Measurements from ENCODE around the gene SEC16A.
"Not testable (repeated sequence)": the region's sequence is repeated elsewhere in the genome, so short reads cannot be mapped to it uniquely, and the experiment has no call there.

The SEC16A gene

DNA sequence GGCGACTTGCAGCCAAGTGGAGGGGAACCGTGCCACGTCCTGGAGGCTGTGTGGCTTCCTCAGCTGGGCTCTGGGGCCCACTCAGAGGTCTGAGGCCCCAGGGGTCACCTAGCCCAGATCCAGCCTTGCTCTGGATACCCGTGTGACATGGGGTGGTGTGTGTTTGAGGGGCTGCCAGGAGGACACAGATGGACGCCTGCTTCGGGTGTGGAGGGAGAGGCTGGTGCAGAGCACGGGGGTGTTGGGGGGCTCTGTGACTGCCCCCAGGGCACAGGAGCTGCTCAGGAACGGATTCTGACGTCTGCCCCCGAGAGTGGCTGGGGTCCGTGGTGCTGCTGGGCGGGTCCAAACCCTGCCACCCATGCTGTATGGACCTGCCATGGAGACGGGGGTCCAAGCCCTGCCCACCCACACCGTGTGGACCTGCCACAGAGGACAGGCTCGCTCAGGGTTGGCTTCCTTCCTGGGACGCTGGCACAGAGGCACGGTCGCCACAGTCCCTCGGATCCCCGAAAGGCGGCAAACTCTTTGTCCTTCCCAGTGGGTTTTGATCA is 53.7 kb downstream of the SEC16A start:
- DNase-seq: no peak

DNA sequence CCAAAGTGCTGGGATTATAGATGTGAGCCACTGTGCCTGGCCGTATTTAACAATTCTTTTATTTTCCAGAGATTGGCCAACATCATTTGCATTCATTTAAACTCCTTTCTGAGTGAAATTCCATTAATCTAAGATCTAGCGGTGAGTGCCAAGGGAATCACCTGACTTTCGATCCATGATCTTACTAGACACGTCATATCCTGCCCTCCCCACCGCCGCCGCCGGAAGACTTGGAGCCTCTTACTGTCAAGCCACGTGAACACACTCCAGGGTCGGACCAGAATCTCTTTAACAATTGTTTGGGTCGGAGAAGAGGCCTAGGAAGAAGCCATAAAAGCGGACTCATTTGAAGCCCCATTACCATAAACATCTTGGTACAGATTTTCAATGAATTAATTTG is 56.1 kb downstream of the SEC16A start:
- no peak for DNase-seq

DNA sequence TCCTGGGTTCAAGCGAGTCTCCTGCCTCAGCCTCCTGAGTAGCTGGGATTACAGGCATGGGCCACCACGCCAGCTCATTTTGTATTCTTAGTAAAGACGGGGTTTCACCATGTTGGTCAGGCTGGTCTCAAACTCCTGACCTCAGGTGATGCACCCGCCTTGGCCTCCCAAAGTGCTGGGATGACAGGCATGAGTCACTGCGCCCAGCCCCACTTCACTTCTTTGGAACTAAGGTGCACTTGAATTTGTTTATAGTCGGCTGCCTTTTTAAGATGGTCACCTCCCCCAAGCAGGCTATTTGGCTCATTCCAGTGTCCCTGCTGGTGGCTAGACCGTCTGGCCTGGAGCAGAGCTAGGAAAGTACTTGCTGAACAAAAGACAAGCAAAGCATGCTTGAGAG is 57.5 kb downstream of the SEC16A start:
- DNase-seq: not testable (repeated sequence)

DNA sequence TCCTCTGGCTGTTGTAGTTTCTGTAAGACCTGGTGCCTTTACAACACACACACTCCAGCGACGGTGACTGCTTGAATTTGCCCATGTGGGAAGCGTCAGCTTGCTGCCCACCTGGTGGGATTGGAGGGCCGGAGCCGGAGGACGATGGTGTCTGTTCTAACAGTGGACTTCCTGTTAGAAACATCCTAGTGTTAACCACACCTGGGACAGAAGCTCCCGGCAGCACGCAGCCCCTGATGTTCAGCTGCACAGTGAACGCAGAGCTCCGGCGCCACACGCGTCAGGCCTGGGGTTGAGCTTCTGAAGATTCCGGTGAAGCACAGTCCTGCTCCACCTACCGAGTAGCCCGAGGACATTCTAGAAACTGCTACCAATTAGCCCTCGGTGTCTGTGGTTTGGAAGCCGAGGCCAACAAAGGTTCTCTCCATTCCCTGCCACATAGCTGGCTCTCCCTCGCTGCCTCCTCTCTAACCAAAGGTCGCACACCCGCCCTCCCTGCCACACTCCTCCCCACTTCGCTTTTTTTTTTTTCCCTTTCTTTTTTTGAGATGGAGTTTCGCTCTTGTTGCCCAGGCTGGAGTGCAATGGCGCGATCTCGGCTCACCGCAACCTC is 58.0 kb downstream of the SEC16A start:
- DNase-seq: no peak

DNA sequence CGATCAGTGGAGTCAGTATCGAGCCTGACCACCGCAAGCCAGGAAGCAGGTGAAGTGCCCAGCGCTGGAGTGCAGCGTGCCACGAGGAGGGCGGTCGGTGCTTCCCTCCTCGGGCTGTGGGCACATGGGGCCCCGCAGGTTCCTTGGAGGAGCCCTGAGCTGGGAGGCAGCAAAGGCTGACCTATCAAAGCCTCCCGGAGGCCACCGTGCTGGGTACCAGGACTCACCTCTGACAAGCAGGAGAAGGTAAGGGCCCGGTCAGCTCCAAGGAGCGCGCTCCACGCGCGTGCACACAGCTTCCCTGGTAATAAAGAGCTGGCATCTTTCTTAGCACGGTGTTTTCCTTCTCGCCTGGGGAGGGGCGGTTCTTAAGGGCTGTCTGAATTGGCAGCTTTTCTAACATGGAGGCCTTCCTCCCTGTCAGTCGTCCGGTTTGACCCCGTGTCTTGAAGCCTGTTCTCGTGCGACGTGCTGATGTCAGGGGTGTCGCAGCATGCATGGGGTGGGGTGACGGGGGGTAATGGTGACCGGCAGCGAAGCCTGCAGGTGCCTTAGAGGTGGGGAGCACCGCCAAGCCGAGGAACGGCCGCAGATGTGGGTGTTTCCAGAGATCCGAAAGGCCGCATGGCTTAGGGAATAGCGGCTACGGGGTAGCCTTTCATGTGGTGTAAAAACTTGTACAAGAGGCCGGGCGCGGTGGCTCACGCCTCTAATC is 59.3 kb downstream of the SEC16A start:
- DNase-seq: no peak

DNA sequence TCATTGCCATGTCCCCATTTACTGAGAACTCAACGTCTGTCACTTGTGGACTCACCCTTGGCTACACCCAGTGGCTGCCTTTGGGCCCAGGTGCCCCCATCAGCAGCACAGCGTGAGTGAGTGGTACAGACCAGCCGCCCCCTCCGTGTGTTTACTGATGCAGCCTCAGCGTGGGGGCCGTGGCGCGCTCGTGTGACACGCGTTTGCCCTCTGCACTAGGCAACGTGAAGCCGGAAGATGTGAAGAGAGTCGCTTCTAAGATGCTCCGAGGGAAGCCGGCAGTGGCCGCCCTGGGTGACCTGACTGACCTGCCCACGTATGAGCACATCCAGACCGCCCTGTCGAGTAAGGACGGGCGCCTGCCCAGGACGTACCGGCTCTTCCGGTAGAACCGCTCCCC is 60.0 kb downstream of the SEC16A start:
- DNase-seq: no peak

DNA sequence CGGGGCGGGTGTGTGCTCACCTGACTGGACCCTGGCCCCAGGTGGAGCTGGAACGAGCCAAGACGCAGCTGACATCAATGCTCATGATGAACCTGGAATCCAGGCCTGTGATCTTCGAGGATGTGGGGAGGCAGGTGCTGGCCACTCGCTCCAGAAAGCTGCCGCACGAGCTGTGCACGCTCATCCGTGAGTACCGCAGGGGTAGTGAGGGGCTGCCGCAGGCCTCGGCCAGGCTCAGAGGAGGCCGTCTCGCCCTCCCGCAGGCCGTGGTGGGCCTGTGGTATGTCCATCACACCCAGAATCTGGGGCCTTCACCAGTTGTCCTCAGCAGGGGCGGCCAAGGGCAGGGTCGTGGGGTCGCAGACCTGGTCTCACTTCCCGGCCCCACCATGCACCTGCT is 61.0 kb downstream of the SEC16A start:
- DNase-seq: no peak

DNA sequence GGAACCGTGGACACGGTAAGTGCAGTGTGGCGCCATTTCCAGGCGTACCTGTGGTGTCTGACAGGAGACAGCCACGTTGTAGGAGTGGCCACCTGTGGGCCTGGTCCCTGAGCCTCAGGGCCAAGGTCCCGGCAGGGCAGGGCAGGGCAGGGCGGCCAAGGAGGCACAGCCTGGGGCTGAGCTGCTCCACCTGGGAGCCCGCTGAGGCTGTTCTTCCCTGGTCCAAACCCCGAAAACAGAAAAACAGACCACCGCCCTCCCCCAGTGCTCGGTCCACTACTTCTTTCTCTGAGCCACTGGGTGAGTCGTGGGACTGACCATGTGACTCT is 63.8 kb downstream of the SEC16A start:
- DNase-seq: no peak

DNA sequence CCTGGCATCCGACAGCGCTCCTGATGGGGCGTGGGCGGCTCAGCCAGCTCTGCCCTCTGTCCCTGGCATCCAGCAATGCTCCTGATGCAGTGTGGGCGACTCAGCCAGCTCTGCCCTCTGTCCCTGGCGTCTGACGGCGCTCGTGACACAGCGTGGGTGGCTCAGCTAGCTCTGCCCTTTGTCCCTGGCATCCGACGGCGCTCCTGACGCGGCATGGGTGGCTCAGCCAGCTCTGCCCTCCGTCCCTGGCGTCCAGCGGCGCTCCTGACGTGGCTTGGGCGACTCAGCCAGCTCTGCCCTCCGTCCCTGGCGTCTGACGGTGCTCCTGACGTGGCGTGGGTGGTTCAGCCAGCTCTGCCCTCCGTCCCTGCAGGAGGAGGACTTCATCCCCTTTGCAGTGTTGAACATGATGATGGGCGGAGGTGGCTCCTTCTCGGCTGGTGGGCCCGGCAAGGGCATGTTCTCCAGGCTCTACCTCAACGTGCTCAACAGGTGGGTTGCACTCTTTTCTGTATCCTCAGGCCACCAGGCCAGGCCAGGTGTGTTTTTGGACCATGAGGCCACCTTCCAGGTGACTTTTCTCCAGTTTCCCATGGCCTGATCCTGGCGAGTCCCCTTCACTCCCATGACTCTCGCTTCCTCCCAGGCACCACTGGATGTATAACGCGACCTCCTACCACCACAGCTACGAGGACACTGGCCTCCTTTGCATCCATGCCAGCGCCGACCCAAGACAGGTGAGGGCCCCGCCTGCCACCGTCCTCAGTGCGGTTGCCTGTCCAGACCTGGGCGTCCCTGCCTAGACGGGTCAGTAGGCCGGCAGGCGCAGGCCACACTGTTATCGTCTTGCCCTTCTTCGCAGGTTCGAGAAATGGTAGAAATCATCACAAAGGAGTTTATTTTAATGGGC is 64.4 kb downstream of the SEC16A start:
- DNase-seq: no peak

DNA sequence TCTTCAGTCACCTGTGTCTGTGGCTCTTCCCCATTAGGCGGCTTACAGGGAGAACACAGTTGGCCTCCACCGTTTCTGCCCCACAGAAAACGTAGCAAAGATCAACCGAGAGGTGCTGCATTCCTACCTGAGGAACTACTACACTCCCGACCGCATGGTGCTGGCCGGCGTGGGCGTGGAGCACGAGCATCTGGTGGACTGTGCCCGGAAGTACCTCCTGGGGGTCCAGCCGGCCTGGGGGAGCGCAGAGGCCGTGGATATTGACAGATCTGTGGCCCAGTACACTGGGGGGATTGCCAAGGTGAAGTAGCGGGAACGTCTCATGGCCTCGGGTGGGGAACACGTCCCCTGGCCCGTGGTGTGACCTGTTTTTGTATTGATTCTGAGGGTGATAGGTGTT is 65.9 kb downstream of the SEC16A start:
- DNase-seq: no peak

DNA sequence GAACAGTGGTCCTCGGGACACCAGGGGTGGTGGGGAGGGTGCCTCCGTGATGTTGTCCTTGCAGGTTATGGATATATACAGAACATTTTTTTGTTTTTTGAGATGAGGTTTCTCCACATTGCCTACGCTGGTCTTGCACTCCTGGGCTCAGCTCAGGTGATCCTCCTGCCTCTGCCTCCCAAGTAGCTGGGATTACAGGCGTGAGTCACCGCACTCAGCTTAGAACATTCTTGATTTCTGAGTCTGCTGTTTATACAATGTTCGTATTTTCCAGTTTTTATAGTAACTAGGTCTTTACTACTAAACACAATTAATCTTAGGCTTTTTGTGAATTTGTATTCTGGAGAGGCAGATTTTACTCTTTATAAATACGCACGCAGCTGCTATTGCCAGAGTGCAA is 66.4 kb downstream of the SEC16A start:
- no peak for DNase-seq

DNA sequence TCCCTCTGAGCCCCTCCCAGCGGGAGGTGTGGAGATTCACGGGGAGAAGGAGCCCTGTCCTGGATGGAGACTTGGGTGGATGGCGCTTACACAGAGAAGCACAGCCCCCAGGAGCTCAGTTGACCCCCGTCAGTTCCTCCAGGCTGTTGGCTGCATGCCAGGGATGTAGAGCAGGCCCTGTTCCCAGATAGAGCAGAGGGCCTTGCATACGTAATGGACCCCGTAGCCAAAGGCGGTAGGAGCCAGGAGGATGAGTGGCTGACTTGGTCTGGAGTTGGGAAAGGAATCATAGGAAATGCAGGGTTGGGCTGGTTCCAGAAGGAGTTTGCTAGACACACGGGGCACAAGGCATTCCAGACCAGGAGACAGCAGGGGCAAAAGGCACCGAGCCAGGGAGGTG is 69.9 kb downstream of the SEC16A start:
- DNase-seq: peak in 9 of 56 donors; percentile 8 to 39 (median 18)

DNA sequence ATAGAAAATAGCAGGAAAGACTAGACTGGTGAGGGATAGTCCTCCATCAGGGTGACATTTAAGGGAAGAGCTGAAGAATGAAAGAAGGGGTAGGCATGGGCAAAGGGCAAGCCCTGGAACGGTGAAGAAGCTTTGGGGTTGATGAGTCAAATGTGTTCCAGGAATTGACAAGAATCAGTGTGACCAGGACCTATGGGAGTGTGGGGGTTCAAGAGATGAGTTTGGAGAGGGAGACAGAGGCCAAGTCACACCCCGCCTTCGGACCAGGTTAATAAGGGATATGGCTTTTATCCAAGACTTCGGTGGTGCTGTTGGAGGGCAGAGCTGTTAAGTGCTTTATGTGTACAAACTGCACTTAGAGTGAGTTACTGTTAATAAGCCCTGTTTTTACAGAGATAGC is 71.5 kb downstream of the SEC16A start:
- DNase-seq: no peak

DNA sequence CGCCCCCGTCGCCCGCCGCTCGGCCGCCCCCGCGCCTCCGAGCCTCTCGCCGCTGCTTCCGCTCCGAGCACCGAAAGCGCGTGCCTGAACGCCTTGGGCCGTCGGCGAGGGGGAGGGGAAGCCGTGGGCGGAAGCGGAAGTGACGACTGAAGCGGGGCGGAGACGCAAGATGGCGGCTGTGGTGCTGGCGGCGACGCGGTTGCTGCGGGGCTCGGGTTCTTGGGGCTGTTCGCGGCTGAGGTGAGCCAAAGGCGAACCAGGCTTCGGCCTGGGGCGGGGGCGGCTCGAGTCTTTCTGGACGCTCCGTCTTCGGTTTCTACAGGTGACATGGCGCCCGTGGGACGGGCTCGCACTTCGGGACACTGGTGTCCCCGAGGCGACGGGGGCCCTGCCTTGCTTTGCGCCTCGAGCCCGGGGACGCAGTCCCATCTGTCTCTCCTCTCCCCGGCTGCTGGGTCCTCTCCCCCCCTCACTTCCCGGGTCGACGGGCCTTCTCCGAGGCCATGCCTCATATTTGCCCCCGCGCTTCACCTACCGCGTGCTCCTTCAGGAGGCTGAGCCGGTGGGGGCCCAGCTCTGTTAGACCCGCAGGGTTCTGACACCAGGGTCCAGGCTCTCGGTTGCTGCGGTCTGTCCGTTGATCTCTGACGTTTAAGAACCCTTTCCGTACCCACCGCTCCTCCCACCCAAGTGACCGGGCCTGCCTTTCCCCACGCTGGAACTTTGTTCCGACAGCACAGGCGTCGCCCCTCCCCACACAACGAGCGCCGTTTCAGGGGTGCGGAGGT is 72.1 kb downstream of the SEC16A start, which contains the start of the genes ENTR1 and PMPCA:
ENTR1 (minus strand) TSS at position 115 of the 788 bp plus-strand sequence. CDS start 217 bp downstream, outside the sequence.
PMPCA (plus strand) TSS at position 159 of the 788 bp plus-strand sequence; CDS start at position 170, 11 bp downstream.
- DNase-seq: peak in 55 of 56 donors; percentile 36 to 93 (median 80)

DNA sequence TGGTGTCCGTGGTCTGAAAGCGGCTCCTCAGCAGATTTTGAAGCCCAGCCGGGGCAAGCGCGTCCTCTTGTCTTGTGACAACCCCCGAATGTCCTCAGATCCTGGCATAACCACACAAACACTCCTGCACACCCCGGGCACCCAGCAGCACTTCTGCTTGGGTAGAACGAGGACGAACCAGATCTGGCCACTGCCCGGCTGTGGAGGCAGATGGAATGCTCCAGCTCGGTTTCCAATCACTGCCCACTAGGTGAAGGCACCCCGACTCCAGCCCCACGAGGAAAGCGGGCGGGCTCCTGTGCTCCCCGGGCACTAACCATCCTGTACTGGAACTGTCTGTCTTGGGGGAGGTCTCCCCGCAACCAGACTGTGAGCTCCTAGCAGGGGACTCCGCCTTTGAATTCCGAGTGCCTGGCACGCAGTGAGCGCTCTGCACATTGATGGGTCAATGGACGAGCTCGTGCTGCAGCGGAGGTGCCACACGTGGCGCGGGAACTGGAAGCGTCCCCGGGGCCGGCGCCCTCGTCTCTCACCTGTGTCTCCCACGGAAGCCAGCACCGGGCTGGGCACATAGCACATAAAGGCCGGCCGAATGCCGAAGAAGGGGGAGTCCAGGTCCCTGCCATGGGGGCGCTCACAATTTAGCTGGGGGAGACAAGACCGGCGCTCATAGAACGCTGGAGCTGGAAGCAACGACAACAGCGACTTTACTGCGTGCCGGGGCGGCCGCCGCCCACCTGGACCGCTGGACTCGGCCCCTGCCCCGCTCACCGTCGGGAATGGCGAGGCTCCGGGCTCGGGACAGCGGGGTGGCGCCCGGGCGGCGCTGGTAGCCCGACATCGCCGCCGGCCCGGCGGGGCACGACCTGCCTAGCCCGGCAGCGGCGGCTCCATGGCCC is 73.0 kb downstream of the SEC16A start:
- peak in 10 of 56 donors; percentile 13 to 37 (median 30) for DNase-seq

DNA sequence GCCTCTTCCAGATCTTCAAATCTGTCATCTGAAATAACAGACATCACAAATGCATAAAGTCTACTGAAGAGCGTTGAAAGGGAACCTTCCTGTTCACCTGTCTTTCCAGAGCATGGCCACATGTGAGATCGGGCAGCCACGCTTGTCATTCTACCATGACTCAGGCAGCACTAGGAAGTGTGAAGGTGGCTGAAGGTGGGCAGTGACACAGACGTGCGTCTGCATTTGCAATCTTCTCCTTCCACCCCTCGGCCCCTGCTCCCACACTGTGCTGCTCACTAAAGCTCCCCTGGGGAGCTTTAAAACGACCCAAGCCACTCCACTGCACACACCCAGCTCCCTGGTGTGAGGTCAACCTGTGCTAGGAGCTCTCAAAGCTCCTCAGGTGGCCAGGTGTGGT is 74.9 kb downstream of the SEC16A start:
- DNase-seq: no peak

DNA sequence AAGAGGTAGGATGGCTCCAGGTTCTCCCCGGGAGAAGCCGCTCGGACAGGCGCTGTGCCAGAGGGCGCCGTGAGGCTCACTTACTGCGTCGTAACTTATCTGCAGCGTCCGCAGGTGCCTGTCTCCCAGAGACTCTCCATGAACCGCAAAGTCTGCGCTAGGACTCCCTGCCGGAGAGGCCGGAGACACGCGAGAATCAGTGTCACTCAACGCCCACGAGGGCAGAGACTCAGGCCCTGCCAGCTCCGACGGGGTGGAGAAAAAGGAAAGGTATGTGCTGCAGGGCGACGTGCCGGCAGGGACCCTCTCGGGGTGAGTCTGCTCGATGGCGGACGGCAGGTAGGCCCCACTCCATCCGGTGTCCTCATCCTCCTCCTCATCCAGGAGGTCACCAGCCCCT is 75.8 kb downstream of the SEC16A start:
- not testable (repeated sequence) for DNase-seq

DNA sequence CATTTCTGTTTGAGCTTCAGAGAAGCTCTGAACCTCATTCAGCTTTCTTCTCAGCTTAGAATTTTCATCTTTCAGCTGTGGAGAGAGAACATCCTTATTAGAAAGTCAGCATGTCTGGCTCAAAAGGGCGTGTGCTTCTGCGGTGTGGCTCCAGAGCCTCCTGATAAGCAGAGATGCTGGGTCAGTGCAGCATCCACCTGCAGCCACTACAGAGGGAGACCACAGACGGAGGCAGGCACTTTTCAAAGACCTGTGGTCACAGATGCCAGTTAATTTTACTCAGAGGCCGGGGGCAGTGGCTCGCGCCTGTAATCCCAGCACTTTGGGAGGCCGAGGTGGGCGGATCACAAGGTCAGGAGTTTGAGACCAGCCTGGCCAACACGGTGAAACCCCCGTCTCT is 76.9 kb downstream of the SEC16A start:
- DNase-seq: not testable (repeated sequence)

DNA sequence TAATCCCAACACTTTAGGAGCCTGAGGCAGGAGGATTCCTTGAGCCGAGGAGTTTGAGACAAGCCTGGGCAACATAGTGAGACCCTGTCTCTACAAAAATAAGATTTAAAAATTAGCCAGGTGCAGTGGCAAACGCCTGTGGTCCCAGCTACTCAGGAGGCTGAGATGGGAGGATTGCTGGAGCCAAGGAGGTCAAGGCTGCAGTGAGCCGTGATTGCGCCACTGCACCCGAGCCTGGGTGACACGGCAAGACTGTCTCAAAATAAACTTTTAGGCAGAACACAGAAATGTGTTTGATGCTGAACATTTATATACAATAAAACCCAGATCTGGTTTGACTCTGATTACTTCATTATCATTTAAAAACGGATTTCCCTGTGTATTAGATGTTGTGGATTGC is 77.4 kb downstream of the SEC16A start:
- no peak for DNase-seq

DNA sequence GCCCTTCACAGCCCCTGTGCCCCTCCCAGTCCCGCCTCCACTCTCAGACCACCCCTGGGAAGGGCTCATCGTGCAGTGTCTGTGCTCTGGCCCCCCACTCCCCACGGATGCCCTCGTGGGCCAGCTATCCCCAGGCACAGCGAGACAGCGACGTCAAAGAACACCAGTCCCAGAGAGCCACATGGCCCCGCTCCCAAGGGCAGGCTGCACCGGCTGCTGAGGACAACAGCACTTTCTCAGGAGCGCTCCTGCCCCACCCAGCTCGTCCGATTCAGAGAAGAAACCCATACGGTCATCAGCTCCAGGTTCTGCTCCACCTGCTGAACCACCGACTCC is 78.1 kb downstream of the SEC16A start:
- no peak for DNase-seq

Data from amygdala (tissue), 56 donors.